Neural crest cell (in vitro differentiated cells): ENCODE measurements around the gene TBC1D5. TPM values are rescaled to one million over a fixed set of nuclear protein-coding genes. Genes with fewer than 3 reads are reported as not detected.

Experiments used
- DNase-seq: peaks from one replicate; pipeline ENCODE4 v3.0.0; 2021; ENCODE audit warnings: low read depth, mixed read lengths, low spot score
- H3K27ac Mint-ChIP-seq: one replicate; pipeline ENCODE4 v1.8.0; 2021; ENCODE audit warnings: mild to moderate bottlenecking, mixed read lengths; ENCODE audit not compliant: unreplicated experiment
- H3K27me3 Mint-ChIP-seq: 2 replicates; pipeline ENCODE4 v1.8.0; 2021; ENCODE audit warnings: low read depth, mild to moderate bottlenecking, mixed read lengths
- H3K36me3 Mint-ChIP-seq: 2 replicates; pipeline ENCODE4 v1.8.0; 2021; ENCODE audit warnings: low read depth, mild to moderate bottlenecking, mixed read lengths
- H3K4me1 Mint-ChIP-seq: 2 replicates; pipeline ENCODE4 v1.8.0; 2021; ENCODE audit warnings: mixed read lengths
- H3K4me3 Mint-ChIP-seq: one replicate; pipeline ENCODE4 v1.8.0; 2021; ENCODE audit warnings: mild to moderate bottlenecking, mixed read lengths
- H3K9me3 Mint-ChIP-seq: 2 replicates; pipeline ENCODE4 v1.8.0; 2021; ENCODE audit warnings: mixed read lengths
- total RNA-seq: library from RNA; stranded (reverse); gene quantifications from 2 replicates; pipeline ENCODE4 v1.2.1, GENCODE V29; 2021
- TF ChIP-seq, protein P1 (sequence below): fragments of 200-600 bp; sonication (generic); conservative IDR thresholded peaks from 2 replicates; pipeline ENCODE4 v1.5.0; 2021; ENCODE audit warnings: antibody characterized with exemption, mild to moderate bottlenecking

TBC1D5 gene
- total RNA-seq, 1 donor from 2014 or later: 51.2 TPM

DNA sequence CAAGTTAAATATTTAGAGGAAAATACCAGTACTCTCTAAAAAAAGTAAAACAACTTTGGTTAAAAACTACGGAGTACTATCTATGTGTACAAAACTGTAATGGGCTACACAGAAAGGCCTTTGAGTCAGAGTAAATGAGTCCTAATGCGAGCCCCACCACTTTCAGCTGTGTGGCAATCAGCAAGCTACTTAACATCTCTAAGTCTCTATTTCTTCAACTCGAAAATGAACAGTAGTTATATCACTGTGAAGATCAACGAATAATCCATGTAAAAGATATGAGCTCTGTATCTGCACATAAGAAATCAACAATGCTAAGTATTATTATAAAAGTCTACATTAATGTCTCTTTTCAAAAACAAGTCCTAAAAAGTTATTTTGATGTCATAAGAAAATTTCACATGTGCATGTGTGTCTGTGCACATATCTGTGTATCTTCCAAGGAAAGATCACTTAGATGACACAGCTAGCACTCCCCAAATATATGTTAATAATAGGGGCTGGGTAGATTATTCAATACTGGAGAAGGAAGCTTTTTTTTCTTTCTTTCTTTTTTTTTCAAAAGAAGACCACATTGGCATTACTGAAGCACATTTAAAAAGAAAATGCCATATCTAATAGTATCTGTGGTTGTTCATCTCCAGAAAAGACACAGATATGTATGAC lies 58.8 kb downstream of the TBC1D5 start:
- Mint-ChIP-seq H3K9me3 (no peaks in the 10 kb centered on the region), H3K36me3 (no peaks in the 10 kb centered on the region), H3K4me1 (peaks cover 17% of the 10 kb centered on the region), H3K27me3 (no peaks in the 10 kb centered on the region), H3K4me3 (no peak overlapping the region), H3K27ac (no peak overlapping the region)
- TF ChIP-seq, protein P1, sequence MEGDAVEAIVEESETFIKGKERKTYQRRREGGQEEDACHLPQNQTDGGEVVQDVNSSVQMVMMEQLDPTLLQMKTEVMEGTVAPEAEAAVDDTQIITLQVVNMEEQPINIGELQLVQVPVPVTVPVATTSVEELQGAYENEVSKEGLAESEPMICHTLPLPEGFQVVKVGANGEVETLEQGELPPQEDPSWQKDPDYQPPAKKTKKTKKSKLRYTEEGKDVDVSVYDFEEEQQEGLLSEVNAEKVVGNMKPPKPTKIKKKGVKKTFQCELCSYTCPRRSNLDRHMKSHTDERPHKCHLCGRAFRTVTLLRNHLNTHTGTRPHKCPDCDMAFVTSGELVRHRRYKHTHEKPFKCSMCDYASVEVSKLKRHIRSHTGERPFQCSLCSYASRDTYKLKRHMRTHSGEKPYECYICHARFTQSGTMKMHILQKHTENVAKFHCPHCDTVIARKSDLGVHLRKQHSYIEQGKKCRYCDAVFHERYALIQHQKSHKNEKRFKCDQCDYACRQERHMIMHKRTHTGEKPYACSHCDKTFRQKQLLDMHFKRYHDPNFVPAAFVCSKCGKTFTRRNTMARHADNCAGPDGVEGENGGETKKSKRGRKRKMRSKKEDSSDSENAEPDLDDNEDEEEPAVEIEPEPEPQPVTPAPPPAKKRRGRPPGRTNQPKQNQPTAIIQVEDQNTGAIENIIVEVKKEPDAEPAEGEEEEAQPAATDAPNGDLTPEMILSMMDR: no peak
- DNase-seq: no peak

DNA sequence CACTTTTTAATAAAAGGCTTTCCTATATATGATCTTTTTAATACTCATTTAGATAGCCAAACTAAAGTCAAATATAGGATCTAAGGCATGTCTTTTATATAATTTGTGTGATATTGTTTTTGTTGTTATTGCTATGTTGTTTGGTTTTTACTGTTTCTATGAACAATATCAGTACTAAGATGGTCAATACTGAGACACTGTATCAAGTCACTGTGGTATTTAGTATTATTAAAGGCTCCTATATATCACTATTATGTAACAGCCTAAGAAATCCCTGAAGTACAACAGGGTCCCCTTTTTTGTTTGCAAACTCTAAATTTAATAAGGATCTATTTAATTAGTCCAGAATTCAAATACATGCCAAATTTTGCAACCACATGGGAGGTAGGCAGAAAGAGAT lies 61.9 kb downstream of the TBC1D5 start:
- Mint-ChIP-seq H3K4me3 (no peak overlapping the region), H3K9me3 (no peaks in the 10 kb centered on the region), H3K27ac (no peak overlapping the region), H3K4me1 (peaks cover 9% of the 10 kb centered on the region), H3K27me3 (no peaks in the 10 kb centered on the region), H3K36me3 (no peaks in the 10 kb centered on the region)
- DNase-seq: no peak
- TF ChIP-seq, protein P1: no peak

DNA sequence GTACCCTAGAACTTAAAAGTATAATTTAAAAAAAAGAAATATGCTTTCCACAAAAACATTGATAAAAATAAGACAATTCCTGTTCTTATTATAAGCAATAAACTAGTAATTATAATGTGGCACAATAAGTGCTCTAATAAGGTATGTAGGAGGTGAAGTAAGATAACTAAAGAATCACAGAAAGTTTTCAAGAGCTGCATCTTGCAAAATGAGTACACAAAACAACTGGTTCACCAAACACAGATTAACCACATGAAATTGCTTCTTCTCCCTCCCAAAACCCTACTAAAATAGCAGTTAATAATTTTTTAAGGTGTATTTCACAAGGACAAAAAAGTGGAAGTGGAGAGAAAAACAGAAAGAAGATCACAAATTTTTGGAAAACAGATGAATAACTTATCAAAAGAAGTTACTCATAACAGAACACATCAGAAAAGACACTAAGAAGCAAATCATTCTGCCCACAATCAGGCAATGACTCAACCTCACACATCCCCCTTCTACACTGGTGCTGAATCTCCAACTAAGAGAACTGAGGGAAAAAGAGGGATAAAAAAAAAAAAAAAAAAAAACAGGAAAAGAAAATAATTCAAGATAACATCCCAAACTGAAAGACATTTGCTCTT lies 64.2 kb downstream of the TBC1D5 start:
- Mint-ChIP-seq H3K36me3 (peaks cover 3% of the 10 kb centered on the region), H3K4me1 (peaks cover 9% of the 10 kb centered on the region), H3K9me3 (no peaks in the 10 kb centered on the region), H3K27ac (no peak overlapping the region), H3K27me3 (no peaks in the 10 kb centered on the region), H3K4me3 (no peak overlapping the region)
- no peak for DNase-seq
- TF ChIP-seq, protein P1: no peak

DNA sequence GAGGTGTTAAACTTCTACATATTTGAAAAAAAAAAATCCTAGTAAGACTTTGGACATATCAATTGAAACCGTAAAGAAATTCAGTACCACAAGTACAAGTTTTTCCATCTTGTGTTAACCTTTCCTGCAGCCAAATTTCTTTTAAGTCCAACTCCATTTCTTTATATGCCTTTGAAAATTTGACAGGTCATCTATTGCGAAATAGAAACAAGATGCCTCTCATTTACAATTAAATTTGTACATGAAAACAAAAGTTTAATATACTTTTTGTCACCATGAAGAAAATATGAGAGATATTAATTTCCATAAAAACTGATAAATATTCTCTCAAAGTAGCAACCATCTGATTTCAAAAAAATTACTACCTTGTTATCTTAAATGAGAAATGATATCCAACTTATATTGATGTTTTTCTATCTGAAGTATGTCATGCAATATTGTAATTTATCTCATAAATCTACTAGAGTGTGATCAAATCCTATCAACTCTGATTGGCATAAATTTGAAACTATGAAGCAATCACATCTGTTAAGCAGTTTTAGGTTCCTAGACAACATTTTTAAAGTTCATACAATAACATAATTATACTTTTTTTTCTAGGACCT lies 68.2 kb downstream of the TBC1D5 start:
- peaks cover 3% of the 10 kb centered on the region for H3K36me3 Mint-ChIP-seq
- H3K27ac Mint-ChIP-seq: no peak overlapping the region
- no peaks in the 10 kb centered on the region for H3K27me3 Mint-ChIP-seq
- H3K4me3 Mint-ChIP-seq: no peak overlapping the region
- H3K9me3 Mint-ChIP-seq: no peaks in the 10 kb centered on the region
- TF ChIP-seq, protein P1: no peak
- H3K4me1 Mint-ChIP-seq: peaks cover 17% of the 10 kb centered on the region
- DNase-seq: no peak

DNA sequence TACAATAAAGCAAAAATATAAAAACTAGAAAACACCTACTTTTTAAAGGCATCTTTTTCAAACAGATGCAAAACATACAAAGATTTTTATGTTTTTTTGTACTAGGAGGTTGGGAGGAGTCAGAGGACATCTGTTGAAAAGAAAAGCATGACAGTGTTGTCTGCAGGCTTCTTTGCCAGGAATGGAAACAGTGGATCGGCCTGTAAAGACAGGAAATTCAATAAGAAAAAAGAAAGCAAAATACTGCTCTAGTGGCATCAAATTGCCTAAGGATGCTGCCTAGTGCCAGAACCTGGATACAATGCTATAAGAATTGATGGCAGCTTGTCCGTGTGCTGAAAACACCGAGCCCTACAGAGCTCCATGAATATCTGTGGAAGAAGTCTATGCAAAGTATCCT lies 69.9 kb downstream of the TBC1D5 start:
- TF ChIP-seq, protein P1: no peak
- Mint-ChIP-seq H3K27ac (no peak overlapping the region), H3K4me1 (peaks cover 17% of the 10 kb centered on the region), H3K27me3 (no peaks in the 10 kb centered on the region), H3K4me3 (no peak overlapping the region), H3K9me3 (no peaks in the 10 kb centered on the region), H3K36me3 (peaks cover 5% of the 10 kb centered on the region)
- no peak for DNase-seq
